GM12801 (cell line): ENCODE data around the gene SPINK9.

Experiments
- CTCF ChIP-seq: IDR thresholded peaks from one replicate; pipeline ENCODE4 v1.5.1; 2011; ENCODE audit warnings: control low read depth; ENCODE audit not compliant: insufficient read length; ENCODE audit errors: extremely low read depth

SPINK9 gene

GRCh38 chr5:148372893-148373292 lies 37.5 kb downstream of the SPINK9 start:
- TF ChIP-seq CTCF = no peak

GRCh38 chr5:148374690-148375360 lies 39.5 kb downstream of the SPINK9 start:
- no peak for TF ChIP-seq CTCF

- no peak for TF ChIP-seq CTCF
Measured at GRCh38 chr5:148376198-148376597, 40.8 kb downstream of the SPINK9 start.

GRCh38 chr5:148378670-148379069 lies 43.3 kb downstream of the SPINK9 start:
- TF ChIP-seq CTCF = no peak

- no peak for TF ChIP-seq CTCF
Measured at GRCh38 chr5:148379340-148379739, 44.0 kb downstream of the SPINK9 start.

GRCh38 chr5:148381906-148382305 lies 46.5 kb downstream of the SPINK9 start:
- no peak for TF ChIP-seq CTCF

- no peak for TF ChIP-seq CTCF
Measured at GRCh38 chr5:148382961-148383360, 47.6 kb downstream of the SPINK9 start.
